Activated CD4-positive, alpha-beta T cell treated with anti-CD3 and anti-CD28 coated beads for 1 hour (primary cell): ENCODE results near the gene GUCA1A.
"Not testable (repeated sequence)": the region's sequence is repeated elsewhere in the genome, so short reads cannot be mapped to it uniquely, and the experiment has no call there.

ENCODE experiments used
- DNase-seq: peaks from one replicate; pipeline ENCODE4 v3.0.0-alpha.2; 2020

GUCA1A gene

GRCh38 chr6:42179261-42179944, 6.2 kb downstream of the GUCA1A start:
- no peak for DNase-seq

DNA sequence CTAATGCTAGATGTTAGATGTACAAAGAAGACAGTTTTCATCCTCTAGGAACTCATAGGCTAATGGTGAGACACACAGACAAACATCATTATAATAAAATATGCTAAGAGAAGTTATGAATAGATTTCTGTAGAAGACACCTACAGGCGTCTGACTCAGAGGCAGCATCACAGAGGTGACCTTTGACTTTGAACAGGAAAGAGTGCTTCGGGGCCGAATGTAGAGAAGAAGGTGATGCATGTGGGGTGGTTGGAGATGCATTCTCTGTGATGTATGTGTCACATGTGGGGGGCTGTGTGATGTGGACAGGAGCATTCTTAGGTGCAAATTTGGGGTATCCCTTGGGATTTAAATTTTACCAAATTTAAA, 6.8 kb downstream of the GUCA1A start:
- no peak for DNase-seq

- no peak for DNase-seq
These were observed 8.9 kb downstream of the GUCA1A start for GRCh38 chr6:42182101-42182500.

- no peak for DNase-seq
These were observed 11.3 kb downstream of the GUCA1A start for GRCh38 chr6:42184475-42184874.

DNA sequence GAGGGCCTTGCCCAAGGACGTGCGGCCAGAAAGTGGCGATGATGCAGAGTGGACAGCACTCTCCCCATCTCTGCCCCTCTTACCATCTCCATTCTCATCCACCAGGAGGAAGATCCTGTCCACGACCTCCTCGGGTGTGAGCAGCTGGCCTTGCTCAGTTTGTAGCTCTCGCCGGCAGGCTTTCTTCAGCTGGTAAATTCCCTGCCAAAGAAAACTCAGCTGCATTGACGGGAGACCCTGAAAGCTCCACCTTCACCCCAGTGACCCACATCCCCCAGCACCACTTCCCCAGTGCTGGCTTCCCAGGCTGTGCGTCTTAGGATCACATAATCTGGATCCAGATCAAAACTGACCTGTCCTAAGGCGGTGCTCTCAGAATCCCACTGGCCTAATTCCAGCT, 12.4 kb downstream of the GUCA1A start:
- no peak for DNase-seq

GRCh38 chr6:42188406-42188805, 15.2 kb downstream of the GUCA1A start:
- no peak for DNase-seq

DNA sequence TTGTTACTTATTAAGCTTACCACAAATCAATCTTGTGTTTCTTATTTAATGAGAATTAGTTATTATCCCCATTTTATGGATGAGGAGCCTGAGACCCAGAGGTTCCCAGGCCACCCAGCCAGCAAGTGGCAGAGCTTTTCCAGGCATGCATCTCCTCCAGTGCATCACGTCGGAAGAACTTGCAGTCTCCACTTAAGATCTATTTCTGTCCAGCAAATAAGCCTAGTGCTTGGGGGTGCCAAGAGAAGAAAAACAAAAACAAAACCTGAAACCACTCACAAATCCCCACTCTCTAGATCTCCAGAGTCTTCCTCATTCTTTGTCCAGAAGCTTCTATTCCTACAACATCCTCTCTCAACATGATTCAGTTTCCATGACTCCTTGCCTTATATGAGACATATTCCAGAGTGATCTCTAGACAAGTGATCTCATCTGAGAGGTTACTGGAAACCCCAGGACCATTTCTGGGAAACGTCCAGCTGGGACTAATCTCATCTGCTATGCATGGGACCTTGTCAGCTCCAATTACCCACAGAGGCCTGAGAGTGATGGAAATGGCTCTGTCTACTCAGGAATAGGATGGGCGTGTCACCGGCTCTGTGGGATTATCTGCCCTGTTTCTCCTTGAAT, 17.5 kb downstream of the GUCA1A start:
- DNase-seq, result no peak

- not testable (repeated sequence) for DNase-seq
These were observed 19.2 kb downstream of the GUCA1A start for GRCh38 chr6:42192385-42192784.

DNA sequence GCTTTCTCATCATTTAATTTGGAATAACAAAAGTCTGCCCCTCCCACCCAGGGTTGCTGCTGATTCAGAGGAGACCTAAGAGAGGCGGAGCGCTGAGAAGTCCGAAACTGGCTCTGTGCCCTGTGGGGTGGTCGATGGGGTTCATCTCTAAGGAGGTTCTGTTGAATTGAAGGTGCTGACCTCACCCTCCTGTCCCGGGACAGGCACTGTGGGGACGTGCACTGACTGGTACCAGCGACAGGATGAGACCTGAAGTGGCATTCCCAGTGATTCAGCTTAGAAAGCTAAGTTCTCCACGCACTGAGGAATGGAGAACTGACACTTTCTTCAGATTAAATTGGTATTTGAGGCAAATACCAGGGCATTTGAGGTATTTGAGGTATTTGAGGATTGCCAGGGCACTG, 20.3 kb downstream of the GUCA1A start:
- DNase-seq, result no peak

DNA sequence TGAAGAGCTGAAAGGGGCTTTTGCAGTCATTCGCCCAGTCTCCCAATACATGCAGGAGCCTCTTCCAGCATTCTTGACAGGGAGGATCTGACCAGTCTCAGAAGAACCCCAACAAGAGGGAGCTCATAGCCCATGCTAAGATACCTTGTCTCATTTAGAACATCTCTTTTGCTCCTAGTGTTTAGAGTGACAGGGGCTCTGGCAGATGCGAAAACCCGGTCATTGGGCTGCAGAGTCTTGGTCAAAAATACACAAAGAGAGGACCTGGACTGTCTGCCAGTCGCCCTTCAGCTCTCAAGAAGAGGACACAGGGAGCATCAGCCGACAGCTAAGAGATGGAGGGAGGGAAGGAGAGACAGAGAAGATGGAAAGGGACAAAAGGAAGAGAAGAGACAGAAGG, 20.9 kb downstream of the GUCA1A start:
- no peak for DNase-seq

- no peak for DNase-seq
These were observed 22.3 kb downstream of the GUCA1A start for GRCh38 chr6:42195415-42195814.

DNA sequence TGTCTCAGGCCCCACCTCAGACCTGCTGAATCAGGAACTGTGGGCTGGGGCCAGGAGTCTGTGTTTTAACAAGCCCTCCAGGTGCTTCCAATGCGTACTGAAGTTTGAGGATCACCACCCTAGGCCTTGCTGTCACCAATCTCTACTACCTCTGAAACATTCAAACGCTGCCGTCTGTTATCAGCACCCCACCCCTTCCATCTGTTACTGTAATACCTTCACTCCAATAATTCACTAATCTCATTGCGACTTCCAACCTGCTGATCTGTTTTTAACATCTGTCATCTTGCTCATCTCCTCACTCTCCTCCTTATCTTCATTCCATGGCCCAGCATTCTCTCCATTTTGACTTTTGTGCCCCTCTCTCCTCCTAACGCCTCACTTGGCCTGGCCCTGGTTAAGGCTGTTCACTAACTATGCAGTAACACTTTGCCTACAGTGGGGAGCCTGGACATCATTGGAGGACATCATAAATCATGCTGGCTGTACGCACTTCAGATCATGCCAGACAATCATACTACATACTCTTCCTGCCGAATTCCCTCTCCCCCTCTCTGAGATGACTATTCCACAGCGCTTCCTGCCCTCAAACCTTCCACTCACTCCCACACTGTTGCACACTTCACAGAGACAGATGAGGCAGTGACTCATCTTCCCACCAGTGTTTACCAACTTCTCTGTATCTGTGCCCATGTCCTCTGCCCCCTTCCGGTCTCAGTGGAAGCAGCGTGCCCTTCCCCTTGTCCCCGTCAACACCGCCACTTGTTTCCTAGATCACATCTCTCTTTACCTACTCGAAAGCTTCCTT, 24.6 kb downstream of the GUCA1A start:
- no peak for DNase-seq

DNA sequence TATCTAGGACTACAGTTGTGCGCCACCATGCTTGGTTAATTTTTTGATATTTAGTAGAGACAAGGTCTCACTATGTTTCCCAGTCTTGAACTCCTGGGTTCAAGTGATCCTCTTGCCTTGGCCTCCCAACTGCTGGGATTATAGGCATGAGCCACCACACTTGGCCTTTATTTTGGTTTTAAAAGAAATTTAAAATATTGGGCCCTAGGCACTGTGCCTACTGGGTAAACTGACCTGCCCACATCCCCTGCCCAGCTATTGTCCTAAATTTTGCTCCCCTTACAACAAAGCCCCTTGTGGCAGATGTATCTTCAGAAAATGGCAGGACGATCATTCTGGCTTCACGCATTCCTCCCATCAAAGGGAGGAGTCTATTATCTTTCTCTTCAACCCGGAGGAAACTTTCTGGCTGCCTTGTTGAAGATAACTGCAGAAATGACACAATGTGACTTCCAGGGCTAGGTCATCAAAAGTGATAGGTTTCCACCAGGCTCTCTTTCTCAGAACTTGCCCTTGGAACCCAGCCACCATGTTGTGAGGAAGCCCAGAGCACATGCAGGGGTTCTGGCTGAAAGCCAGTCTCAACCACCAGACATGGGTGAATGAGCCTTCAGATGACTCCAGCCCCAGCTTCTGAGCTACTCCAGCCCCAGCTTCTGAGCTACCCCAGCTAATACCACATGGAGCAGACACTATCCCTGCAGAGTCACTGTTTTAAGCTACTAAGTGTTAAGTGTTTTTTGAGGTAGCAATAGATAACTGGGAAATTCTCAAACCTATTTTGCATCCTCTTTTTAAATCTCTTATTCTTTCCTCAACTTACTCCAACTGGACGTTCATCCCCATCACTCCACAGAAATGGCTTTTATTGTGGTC, 26.2 kb downstream of the GUCA1A start:
- no peak for DNase-seq

GRCh38 chr6:42200035-42200434, 26.9 kb downstream of the GUCA1A start:
- DNase-seq, result no peak

DNA sequence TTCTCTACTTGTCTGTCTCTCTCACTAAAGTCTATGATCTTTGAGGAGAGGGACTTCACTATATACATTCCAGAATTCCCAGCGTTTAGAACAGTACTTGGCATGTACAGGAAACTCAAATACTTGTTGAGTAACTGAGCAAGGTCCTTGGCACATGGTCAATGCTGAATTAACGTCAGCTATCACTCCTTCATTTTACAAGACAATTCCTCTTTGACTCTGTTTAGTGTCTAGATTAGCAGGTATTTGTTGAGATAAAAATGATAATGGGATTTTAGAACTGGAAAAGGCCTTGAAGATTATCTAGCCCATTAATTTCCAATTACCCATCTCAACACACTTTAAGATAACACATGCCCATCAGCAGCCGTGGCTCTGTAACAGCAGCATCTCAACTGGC, 28.2 kb downstream of the GUCA1A start:
- DNase-seq, result no peak

DNA sequence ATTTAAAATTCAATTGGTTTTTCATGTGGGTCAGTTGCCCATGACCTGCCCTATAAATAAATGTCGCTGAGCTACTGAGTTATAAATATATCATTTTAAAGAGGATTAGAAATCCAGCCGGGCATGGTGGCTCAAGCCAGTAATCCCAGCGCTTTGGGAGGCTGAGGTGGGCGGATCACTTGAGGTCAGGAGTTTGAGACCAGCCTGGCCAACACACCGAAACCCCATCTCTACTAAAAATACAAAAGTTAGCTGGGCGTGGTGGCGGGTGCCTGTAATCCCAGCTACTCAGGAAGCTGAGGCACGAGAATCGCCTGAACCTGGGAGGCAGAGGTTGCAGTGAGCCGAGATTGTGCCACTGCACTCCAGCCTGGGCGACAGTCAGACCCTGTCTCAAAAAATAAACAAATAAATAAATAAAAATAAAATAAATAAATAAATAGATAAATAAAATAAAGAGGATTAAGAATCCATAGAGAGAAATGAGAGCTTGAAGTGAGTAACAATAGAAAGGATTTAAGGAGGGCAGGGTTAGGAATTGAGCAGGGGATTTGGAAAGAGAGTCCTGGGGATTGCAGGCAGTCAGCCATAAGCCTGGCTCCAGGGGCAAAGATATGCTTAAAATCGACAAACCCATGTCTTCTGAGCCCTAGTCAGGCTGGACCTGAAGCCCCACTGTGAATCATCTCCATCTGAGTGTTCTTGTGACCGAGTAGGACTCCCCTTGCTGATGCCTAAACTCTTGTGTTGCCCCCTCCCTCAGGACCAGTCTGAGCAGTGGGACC, 29.2 kb downstream of the GUCA1A start:
- DNase-seq, result not testable (repeated sequence)

DNA sequence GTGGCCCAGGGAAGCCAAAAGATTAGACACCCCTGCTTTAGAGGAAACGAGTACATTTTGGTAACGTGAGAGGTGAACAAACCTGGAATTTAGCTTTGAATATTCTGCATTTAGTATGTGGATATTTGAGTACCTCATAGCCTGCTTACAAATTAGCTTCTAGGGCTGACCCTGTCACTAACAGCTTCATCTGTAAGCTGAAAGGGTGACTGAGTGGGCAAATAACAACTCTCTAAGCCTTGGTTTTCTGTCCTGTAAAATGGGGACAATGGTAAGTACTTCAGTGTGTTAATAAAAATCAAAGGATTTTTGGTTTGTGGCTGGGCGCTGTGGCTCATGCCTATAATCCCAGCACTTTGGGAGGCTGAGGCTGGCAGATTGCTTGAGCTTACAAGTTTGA, 30.0 kb downstream of the GUCA1A start:
- no peak for DNase-seq

DNA sequence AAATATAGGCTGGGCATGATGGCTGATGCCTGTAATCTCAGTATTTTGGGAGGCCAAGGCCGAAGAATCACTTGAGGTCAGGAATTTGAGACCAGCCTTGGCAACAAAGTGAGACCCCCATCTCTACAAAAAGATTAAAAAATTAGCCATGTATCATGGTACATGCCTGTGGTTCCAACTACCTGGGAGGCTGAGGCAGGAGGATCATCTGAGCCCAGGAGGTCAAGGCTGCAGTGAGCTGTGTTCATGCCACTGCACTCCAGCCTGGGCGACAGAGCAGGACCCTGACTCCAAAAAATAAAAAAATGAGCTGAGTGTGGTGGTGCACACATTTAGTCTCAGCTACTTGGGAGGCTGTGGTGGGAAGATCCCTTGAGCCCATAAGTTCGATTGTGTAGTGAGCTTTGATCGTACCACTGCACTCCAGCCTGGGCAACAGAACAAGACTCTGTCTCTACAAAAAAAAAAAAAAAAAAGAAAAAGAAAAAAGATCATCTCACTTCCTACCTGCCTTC, 31.7 kb downstream of the GUCA1A start:
- no peak for DNase-seq

DNA sequence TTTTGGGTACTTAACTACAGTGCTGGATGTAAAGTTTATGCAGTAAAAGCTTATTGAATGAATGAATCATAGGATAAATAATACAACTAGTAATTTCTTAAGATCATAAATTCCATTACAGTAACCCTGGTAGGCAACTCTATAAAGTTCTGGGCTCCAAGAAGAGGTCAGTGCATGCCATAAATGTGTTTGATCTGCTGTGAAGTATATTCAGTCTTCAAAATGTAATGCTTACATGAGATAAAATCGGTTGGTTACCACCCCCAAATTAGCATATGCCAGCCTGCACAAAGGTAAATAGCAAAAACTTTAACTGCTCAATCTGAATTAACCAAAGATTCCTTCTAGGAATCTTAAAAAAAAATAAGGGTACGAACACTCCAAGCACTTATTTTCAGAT, 34.4 kb downstream of the GUCA1A start:
- DNase-seq, result not testable (repeated sequence)

DNA sequence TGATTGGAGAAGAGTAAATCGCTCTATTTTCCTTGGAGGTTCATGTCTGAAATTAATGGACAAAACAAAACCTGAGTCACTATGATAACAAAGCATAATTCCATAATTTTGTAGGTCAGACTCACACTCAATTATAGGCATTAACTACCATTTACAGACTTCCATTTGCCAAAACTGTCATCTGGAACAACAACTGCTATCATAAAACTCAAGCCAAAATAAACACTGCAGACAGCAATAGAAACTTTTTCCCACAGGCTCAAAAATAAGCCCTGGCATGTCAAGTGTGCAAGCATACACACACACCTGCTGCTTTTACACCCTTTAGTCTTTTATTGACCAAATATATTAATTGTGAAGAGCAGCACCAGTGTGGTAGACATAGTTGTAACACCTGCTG, 37.4 kb downstream of the GUCA1A start:
- DNase-seq, result no peak

DNA sequence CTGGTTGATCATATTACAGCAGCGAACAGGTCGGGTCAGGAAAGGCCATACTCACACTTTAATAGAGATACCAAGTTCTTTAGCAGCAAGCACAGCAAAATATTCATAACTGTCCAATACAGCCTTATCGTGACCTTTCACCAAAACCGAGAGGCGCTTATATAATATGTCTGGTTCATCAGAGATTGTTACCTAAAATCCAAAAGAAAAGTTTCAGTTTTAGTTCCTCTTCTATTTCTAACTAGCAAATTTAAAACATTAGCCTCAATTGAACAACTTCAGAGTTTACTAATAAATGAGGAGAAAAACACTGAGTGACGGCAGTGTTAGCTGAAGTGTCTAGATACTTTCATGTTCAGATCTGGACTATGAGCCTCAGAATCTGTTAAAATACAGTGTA, 38.6 kb downstream of the GUCA1A start:
- DNase-seq, result no peak

DNA sequence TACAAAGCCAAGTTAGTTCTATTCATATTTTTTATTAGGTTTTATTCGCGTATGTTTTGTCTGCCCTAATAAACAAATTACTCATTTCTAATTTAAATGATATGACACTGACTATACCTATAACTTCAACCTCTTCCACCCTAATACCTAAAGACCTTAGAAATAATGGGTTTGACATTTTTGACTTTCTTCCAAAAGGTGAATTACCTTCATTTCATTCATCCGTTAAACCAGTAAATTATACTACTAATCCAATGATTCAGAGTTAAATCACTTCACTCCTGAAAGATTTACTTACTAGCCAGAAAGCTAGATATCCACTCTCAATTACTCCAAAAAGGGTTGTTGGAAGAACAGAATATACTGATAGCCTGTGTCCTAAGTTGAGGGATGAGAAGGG, 39.3 kb downstream of the GUCA1A start:
- DNase-seq, result no peak
